ENCODE measurements around the gene NDEL1. TPM values are rescaled to one million over a fixed set of nuclear protein-coding genes. Genes with fewer than 3 reads are reported as not detected.

The NDEL1 gene
- total and polyA plus RNA-seq, 3 donors from 2014 or later: 51.2 to 85.4 (median 73.1) TPM

DNA sequence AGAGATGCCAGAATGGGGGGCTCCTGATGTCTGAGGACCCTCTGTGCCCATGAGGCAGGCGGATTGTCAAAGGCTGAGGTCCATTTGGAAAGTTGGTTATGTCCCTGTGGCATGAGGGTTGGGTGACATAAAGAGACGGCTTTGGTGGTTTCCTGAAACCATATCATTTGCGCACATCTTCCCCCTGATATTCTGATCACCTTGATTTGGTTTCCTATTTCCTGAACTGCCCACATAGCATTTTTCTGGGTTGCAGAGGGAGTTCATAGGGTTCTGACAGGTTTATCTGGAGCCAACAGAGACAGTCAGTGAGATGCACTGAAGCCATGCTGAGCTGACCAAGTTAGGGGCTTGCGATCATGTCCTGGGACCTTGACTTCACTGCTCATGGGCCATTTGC lies 22.4 kb upstream of the NDEL1 start:
- 75 to 94% methylated on average over 3 to 4 of the region's 4 CpGs for WGBS, 2 donors
- TF ChIP-seq, protein P1, sequence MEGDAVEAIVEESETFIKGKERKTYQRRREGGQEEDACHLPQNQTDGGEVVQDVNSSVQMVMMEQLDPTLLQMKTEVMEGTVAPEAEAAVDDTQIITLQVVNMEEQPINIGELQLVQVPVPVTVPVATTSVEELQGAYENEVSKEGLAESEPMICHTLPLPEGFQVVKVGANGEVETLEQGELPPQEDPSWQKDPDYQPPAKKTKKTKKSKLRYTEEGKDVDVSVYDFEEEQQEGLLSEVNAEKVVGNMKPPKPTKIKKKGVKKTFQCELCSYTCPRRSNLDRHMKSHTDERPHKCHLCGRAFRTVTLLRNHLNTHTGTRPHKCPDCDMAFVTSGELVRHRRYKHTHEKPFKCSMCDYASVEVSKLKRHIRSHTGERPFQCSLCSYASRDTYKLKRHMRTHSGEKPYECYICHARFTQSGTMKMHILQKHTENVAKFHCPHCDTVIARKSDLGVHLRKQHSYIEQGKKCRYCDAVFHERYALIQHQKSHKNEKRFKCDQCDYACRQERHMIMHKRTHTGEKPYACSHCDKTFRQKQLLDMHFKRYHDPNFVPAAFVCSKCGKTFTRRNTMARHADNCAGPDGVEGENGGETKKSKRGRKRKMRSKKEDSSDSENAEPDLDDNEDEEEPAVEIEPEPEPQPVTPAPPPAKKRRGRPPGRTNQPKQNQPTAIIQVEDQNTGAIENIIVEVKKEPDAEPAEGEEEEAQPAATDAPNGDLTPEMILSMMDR (IDR thresholded peaks at IDR 0.05): no peak
- TF ChIP-seq POLR2A (IDR thresholded peaks at IDR 0.05): no peak
- Histone ChIP-seq H3K27me3 (no peaks in the 10 kb centered on the region), H3K36me3 (ENCODE audit: low read depth, missing control alignments) (no peaks in the 10 kb centered on the region), H3K4me3 (no peak overlapping the region), H3K9me3 (no peaks in the 10 kb centered on the region), H3K27ac (no peak overlapping the region), H3K4me1 (no peaks in the 10 kb centered on the region)
- no peak for DNase-seq
- intact Hi-C loops (cut with DNase I; ENCODE audit: low total_unique reads): loop anchor here (10.0 kb wide), 1 partner anchor 331 kb away; the partner anchor contains the start of gene CCDC42

DNA sequence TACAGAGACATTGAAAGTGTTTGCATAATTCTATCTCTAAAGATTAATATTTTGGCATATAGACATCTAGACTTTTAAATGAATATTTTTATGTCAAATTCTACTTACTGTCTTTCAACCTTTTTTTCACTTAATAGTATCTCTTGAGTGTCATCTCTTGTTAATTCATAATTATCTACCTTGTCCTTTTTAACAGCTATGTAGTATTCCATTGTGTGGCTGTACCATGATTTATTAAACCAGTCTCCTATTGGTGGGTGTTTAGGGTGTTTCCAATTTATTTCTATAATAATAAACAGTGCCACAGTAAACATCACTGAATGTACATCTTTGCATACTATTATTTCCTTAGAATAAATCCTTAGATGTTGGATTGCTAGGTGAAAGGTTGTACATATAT lies 21.7 kb upstream of the NDEL1 start:
- H3K9me3 ChIP-seq: no peaks in the 10 kb centered on the region
- TF ChIP-seq, protein P1 (IDR thresholded peaks at IDR 0.05): no peak
- TF ChIP-seq POLR2A (IDR thresholded peaks at IDR 0.05): no peak
- intact Hi-C loops (cut with DNase I; ENCODE audit: low total_unique reads): loop anchor here (10.0 kb wide), 1 partner anchor 331 kb away; the partner anchor contains the start of gene CCDC42
- no peak for DNase-seq
- H3K4me1 ChIP-seq: no peaks in the 10 kb centered on the region
- no peak overlapping the region for H3K4me3 ChIP-seq
- H3K27ac ChIP-seq: no peak overlapping the region
- no peaks in the 10 kb centered on the region for H3K36me3 ChIP-seq (ENCODE audit: low read depth, missing control alignments)
- H3K27me3 ChIP-seq: no peaks in the 10 kb centered on the region

DNA sequence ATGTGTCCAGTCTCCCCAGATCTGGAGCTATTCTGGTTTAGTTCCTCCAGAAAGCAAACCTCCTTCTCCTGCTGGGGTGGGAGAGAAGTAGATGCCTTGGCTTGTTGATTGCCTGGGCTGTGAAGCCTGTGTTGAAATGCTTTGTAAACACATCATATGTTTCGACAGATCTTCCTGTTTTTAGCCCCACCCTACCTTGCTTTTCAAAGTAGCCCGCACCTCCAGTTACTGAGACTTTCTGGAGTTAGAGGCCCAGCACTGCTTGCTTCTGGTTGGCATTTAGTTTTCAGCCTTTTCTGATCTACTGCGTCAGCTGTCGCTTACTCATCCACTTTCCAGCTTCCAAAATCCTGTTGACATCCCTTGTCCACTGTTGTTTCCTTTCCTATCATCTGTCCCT lies 17.9 kb upstream of the NDEL1 start:
- Histone ChIP-seq H3K4me1 (no peaks in the 10 kb centered on the region), H3K27ac (no peak overlapping the region), H3K4me3 (no peak overlapping the region), H3K36me3 (ENCODE audit: low read depth, missing control alignments) (no peaks in the 10 kb centered on the region), H3K9me3 (no peaks in the 10 kb centered on the region), H3K27me3 (no peaks in the 10 kb centered on the region)
- WGBS, 2 donors: 90 to 92% methylated on average over 4 of the region's 4 CpGs
- no peak for TF ChIP-seq POLR2A (IDR thresholded peaks at IDR 0.05)
- TF ChIP-seq, protein P1 (IDR thresholded peaks at IDR 0.05): no peak
- intact Hi-C loops (cut with DNase I; ENCODE audit: low total_unique reads): loop anchor here (10.0 kb wide), 1 partner anchor 327 kb away; the partner anchor contains the start of gene CCDC42
- no peak for DNase-seq

DNA sequence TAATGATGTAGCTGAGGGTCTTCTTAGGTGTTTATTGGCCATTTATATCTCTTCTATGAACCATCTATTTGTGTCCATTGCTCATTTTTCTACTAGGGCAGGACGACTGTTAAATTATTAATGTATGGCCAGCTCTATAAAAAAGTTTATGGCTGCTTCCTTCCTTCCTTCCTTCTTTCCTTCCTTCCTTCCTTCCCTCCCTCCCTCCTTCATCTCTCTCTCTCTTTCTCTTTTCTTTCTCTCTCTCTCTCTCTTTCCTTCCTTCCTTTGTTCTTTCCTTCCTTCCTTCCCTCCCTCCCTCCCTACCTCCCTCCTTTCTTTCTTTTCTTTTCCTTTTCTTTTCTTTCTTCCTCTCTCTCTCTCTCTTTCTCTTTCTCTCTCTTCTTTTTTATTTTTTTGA lies 17.2 kb upstream of the NDEL1 start:
- Histone ChIP-seq H3K4me3 (no peak overlapping the region), H3K27me3 (no peaks in the 10 kb centered on the region), H3K9me3 (no peaks in the 10 kb centered on the region), H3K27ac (no peak overlapping the region), H3K4me1 (no peaks in the 10 kb centered on the region), H3K36me3 (ENCODE audit: low read depth, missing control alignments) (no peaks in the 10 kb centered on the region)
- no peak for TF ChIP-seq POLR2A (IDR thresholded peaks at IDR 0.05)
- DNase-seq: no peak
- intact Hi-C loops (cut with DNase I; ENCODE audit: low total_unique reads): loop anchor here (10.0 kb wide), 1 partner anchor 326 kb away; the partner anchor contains the start of gene CCDC42
- 88 to 90% methylated on average over 1 of the region's 1 CpG for WGBS, 2 donors

DNA sequence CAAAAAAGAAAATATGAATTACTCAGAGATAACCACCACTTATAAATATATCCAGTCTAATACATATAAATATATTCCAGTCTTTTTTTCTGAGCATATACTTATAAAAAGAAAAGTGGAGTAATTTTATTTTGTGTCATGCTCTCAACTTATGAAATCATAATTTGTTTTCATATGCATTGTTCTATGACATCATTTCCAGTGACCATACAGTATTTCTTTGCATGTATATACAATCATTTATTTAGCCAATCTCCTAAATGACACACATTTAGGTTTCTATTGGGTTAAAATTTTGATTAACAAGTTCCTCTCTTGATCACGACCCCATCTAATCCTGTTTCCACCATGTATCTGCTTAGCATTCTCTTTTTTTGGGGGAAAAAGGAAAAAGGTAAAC lies 16.4 kb upstream of the NDEL1 start:
- Histone ChIP-seq H3K36me3 (ENCODE audit: low read depth, missing control alignments) (no peaks in the 10 kb centered on the region), H3K4me1 (no peaks in the 10 kb centered on the region), H3K27me3 (no peaks in the 10 kb centered on the region), H3K9me3 (no peaks in the 10 kb centered on the region), H3K4me3 (no peak overlapping the region), H3K27ac (no peak overlapping the region)
- TF ChIP-seq POLR2A (IDR thresholded peaks at IDR 0.05): no peak
- TF ChIP-seq, protein P1 (IDR thresholded peaks at IDR 0.05): no peak
- DNase-seq: no peak
- WGBS, 2 donors: 60 to 68% methylated on average over 1 of the region's 1 CpG
- intact Hi-C loops (cut with DNase I; ENCODE audit: low total_unique reads): loop anchor here (10.0 kb wide), 1 partner anchor 325 kb away; the partner anchor contains the start of gene CCDC42
